Myocyte (in vitro differentiated cells): ENCODE data around the gene NFE2L3. TPM values are rescaled to one million over a fixed set of nuclear protein-coding genes. Genes with fewer than 3 reads are reported as not detected.
"Not testable (repeated sequence)": the region's sequence is repeated elsewhere in the genome, so short reads cannot be mapped to it uniquely, and the experiment has no call there.

Experiments used
- DNase-seq: peaks from one replicate; pipeline ENCODE4 v3.0.0-alpha.2; 2012; ENCODE audit warnings: low read depth
- polyA plus RNA-seq: library from polyadenylated mRNA; unstranded; fragments of >200 nt; gene quantifications from one replicate; pipeline ENCODE4 v1.2.1, GENCODE V29; 2012; ENCODE audit warnings: missing spikeins
- total RNA-seq: library from RNA; depleted of rRNA; stranded (reverse); fragments of >200 nt; gene quantifications from 2 replicates; pipeline ENCODE4 v1.2.3, GENCODE V29; 2014

Gene NFE2L3, protein sequence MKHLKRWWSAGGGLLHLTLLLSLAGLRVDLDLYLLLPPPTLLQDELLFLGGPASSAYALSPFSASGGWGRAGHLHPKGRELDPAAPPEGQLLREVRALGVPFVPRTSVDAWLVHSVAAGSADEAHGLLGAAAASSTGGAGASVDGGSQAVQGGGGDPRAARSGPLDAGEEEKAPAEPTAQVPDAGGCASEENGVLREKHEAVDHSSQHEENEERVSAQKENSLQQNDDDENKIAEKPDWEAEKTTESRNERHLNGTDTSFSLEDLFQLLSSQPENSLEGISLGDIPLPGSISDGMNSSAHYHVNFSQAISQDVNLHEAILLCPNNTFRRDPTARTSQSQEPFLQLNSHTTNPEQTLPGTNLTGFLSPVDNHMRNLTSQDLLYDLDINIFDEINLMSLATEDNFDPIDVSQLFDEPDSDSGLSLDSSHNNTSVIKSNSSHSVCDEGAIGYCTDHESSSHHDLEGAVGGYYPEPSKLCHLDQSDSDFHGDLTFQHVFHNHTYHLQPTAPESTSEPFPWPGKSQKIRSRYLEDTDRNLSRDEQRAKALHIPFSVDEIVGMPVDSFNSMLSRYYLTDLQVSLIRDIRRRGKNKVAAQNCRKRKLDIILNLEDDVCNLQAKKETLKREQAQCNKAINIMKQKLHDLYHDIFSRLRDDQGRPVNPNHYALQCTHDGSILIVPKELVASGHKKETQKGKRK
- total RNA-seq: 0.88 and 1.2 TPM in 2 replicates
- polyA plus RNA-seq: 2.5 TPM

DNA sequence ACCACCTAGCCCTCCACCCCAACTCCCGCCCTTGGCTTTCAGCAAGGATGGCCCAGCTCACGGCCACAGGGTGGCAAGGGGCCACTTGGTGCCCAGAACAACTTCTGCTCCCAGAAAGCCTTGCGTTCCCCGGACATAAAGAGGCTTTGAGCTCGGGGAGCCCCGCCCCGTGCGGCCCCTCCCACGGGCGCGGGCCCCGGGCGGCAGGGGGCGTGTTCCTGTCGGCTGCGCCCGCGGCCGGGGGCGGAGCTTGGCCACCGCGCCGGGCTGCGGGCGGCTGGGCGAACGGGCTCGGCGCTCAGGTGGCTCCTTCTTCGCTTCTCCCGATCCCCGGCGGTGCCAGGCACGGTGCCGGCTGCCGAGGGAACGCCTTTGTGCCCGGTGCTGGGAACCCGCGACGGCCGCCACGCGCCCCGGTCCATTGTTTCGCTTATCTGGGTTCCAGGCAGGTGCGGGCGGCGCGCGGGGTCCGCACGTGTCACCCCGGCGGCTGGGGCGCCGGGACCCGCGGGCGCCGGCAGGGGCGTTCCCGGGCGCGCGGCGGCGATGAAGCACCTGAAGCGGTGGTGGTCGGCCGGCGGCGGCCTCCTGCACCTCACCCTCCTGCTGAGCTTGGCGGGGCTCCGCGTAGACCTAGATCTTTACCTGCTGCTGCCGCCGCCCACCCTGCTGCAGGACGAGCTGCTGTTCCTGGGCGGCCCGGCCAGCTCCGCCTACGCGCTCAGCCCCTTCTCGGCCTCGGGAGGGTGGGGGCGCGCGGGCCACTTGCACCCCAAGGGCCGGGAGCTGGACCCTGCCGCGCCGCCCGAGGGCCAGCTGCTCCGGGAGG, at the start of gene NFE2L3:
Gene NFE2L3 (plus strand): TSS at position 246 of the 829 bp plus-strand sequence. CDS start 301 bp downstream, at position 547.
- peak; percentile 60 for DNase-seq

DNA sequence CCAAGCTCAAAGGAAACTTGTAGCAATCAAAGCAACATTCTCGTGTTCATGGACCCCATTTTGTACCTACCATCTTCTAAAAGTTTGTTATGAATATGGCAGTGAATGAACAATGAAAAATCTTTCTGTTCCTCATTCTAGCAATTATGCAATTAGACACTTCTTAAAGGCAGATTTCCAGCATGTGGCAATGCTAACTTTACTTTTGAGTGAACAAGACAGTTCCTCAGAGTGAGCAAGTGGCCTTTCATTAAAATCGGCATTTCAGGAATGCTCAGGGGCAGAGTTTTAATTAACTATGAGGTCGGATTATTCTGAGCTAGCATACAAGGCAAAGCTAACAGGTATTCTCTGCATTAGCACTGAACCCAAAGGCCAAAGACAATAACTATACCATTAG, 48.4 kb upstream of the NFE2L3 start:
- DNase-seq: no peak

GRCh38 chr7:26105236-26105635, 46.8 kb upstream of the NFE2L3 start:
- no peak for DNase-seq

DNA sequence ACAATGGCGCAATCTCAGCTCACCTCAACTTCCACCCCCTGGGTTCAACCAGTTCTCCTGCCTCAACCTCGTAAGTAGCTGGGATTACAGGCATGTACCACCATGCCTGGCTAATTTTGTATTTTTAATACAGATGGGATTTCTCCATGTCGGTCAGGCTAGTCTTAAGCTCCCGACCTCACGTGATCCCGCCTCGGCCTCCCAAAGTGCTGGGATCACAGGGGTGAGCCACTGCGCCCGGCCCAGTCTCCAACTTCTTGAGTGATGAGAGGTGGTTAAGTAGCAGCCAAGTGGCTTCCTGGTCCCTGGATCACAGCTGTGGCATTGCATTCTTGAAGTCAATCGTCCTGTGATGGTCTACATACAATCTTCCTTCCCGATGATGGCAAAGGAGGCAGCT, 46.1 kb upstream of the NFE2L3 start:
- no peak for DNase-seq

DNA sequence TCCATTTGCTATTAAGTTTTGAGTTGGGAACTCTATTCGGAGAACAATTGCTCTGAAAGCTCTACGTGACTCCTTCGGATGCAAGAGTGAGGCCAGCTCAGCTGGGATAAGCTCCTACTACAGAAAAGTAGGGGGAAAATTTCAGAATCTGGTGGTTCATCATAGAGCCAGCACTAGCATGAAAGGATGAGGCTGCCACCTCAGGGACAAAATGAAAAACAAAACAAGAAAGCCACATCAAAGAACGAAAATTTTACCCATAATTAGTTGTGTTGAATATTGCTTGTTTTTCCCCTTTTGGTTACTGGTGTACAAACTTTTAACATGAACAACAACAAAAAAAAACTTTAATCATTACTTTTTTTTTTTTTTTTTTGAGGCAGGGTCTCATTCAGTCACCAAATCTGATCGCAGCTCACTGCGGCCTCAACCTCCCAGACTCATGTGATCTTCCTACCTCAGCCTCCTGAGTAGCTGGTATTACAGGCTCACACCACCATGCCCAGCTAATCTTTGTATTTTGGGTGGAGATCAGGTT, 39.7 kb upstream of the NFE2L3 start:
- no peak for DNase-seq

DNA sequence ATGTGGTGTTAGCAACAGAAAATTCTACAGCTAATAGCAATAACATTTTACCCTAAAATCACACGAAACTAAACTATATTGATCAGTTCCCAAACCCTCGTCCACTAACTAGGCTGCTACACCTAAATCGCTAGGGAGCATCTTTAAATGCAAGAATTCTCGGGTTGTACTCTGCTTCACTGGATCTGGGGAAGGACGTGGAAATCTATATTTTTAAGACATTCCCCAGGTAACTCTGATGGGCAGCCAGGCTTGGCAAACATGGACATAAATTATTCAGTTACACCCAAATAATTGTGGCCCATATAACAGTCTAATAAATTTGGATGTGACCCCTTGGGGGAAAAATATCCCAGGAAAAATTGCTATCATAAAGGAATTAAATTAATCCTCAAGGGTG, 36.3 kb upstream of the NFE2L3 start:
- DNase-seq: no peak

DNA sequence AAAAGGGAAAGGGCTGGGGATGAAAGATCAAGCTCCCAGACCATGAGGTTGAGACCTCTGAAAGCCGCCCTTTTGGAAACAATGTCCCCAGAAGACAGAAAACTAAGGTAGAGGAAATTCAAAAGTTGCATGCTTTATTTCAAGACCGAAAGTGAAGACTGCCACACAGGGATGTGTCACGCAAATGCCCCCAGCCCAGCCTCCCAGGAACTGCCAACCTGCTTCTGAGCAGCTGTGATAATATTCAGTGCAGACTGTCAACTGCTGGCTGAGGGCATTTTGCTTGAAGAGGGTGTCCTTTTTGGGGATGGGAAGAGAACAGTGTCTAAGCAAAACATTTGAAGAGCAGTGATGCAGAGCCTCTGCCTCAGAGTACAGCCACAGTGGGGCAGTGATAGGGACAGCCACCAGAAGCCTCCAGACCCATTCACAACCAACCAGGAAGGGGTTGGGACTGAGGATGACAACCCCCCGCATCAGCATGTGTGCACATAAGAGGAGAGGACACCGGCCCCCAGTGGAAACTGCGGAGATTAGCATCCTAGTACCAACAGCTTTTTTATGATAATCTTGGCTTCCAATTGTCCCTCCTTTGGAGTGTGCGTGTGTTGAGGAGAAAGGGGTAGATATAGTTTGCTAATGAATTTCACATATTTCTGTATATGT, 34.7 kb upstream of the NFE2L3 start:
- no peak for DNase-seq

DNA sequence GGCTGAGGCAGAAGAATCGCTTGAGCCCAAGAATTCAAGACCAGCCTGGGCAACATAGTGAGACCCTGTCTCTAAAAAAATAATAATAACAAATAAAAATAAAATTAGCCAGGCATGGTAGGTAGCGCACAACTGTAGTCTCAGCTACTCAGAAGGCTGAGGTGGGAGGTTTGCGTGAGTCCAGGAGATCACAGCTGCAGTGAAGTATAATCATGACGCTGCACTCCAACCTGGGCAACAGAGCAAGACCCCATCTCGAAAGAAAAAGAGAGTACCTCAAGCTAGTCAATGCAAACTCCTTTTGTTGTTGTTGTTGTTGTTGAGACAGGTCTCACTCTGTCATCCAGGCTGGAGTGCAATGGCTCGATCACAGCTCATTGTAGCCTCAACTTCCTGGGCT, 34.0 kb upstream of the NFE2L3 start:
- no peak for DNase-seq

DNA sequence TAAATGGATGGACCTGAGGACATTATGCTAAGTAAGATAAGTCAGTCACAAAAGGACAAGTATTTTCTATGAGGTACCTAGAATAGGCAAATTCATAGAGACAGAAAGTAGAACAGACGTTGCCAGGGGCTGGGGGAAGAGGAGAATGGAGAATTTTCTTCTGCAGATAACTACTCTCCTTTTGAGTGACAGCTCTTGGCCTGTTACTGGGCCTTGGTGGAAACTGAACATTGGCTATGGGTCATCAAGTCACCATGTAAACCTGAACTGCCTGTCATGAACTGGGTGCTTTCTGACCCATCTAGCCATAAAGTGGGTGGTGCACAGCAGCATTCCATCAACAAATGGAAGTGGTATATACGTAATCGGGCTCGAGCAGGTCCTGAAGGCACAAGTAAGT, 29.3 kb upstream of the NFE2L3 start:
- no peak for DNase-seq

- not testable (repeated sequence) for DNase-seq
Observed at GRCh38 chr7:26124775-26125174, 27.2 kb upstream of the NFE2L3 start.

- no peak for DNase-seq
Observed at GRCh38 chr7:26127411-26127810, 24.6 kb upstream of the NFE2L3 start.

GRCh38 chr7:26131056-26131589, 20.9 kb upstream of the NFE2L3 start:
- DNase-seq: no peak

- DNase-seq: no peak
Observed at GRCh38 chr7:26135076-26135475, 16.9 kb upstream of the NFE2L3 start.

DNA sequence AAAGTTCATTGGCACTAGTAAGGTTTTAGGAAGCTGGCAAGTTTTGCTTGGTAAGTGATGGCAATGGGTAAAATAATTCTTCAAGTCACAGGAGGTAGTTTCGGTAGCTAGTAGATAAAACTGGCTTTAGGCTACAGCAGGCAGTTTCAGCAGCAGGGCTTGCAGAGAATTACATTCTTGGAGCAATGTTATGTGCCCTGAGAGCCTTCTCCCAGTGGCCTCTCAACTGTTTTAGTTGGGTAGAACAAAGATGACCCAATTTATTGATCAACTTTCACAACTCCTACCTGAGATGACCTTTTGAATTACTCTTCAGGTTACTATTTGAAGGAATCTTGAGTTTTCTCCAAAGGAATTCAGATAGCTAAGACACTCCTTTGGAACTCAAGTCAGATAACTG, 16.4 kb upstream of the NFE2L3 start:
- DNase-seq: no peak

- DNase-seq: no peak
Observed at GRCh38 chr7:26136831-26137230, 15.2 kb upstream of the NFE2L3 start.

- no peak for DNase-seq
Observed at GRCh38 chr7:26140380-26140779, 11.6 kb upstream of the NFE2L3 start.

GRCh38 chr7:26141077-26141476, 10.9 kb upstream of the NFE2L3 start:
- no peak for DNase-seq

DNA sequence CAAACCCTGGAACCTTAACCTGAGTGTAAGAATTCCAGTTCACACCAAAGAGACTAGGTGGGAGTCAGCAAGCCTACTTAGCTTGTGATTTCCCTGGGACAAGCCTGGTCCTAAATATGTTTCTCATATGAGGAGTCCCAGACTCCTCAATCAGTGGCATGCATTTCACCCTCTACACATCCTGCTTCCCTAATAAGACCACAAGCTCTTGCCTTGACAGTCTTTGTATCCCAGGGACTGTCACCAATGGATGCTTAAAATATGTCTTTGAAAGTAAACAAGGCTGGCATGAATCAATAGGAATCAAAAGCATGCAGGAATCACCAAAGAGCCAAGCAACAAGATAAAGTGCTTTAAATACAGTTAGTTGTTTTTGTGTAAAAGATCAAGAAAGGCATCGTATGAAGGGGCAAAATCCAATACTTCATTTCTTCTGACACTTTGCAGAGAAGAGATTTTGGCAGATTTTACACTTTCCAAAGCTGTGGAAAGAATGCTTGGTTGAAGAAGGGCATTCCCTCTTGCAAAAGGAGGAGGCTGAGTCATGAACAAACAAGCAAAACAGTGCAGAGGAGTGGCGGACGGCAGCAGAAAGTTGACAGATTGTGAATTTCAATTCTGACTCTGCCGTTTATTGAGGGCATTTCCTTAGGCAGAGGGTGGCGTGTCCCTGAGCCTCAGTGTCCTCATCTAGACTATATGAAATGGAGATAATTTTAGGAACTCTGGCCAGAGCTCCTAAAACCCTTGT, 8.5 kb upstream of the NFE2L3 start:
- DNase-seq: no peak

GRCh38 chr7:26144184-26145080, 7.6 kb upstream of the NFE2L3 start:
- no peak for DNase-seq
